ENCODE measurements around the gene EPHA3. TPM values are rescaled to one million over a fixed set of nuclear protein-coding genes. Genes with fewer than 3 reads are reported as not detected.

Gene EPHA3
- total RNA-seq, 1 donor = not detected

DNA sequence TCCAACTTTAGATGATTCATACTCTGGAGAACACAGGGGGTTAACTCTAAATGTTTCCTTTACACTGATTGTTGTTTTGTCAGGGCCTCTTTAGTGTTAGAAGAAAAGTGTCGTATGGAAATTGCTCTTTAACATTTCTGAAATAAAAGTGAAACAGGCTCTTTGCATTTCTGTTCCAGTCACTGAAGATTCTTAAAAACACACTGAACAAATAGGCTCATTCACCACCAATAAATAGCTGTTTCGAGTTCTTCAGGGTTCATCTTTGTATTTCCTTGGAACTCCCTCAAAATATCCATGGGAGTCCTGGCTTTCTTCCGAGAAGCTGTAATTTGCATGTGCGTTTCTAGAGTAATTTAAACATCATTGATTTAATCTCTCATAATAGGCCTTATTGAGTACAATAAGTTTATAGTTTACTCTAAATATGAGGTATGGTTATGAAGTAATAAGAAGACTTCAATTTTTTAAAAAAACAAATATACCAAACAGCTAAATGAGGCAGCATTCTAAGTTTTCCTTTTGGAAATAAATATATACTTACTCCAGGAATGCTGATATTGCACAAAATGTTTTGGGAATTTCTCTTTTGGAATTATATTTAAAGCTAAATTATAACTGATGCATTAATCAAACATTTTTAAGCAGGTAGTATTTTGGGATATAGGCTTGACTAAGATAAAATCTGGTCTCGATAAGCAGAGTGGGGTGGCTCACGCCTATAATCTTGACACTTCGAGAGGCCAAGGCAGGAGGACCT is 327.4 kb downstream of the EPHA3 start:
- peaks cover 5% of the 10 kb centered on the region for H3K9me3 ChIP-seq (ENCODE audit: low read depth, low read length)
- no peaks in the 10 kb centered on the region for H3K4me1 ChIP-seq (ENCODE audit: insufficient read depth, low read length)
- H3K4me3 ChIP-seq (ENCODE audit: low read length) = no peak overlapping the region
- no peaks in the 10 kb centered on the region for H3K27me3 ChIP-seq (ENCODE audit: insufficient read depth, low read length)

- no peak overlapping the region for H3K4me3 ChIP-seq (ENCODE audit: low read length)
- no peaks in the 10 kb centered on the region for H3K9me3 ChIP-seq (ENCODE audit: low read depth, low read length)
- H3K4me1 ChIP-seq (ENCODE audit: insufficient read depth, low read length) = no peaks in the 10 kb centered on the region
- H3K27me3 ChIP-seq (ENCODE audit: insufficient read depth, low read length) = no peaks in the 10 kb centered on the region
These were observed 329.4 kb downstream of the EPHA3 start for GRCh38 chr3:89436846-89437245.

GRCh38 chr3:89440386-89440785 is 333.0 kb downstream of the EPHA3 start:
- H3K9me3 ChIP-seq (ENCODE audit: low read depth, low read length) = no peaks in the 10 kb centered on the region
- no peaks in the 10 kb centered on the region for H3K4me1 ChIP-seq (ENCODE audit: insufficient read depth, low read length)
- H3K4me3 ChIP-seq (ENCODE audit: low read length) = no peak overlapping the region
- no peaks in the 10 kb centered on the region for H3K27me3 ChIP-seq (ENCODE audit: insufficient read depth, low read length)

GRCh38 chr3:89441141-89441540 is 333.7 kb downstream of the EPHA3 start:
- H3K4me3 ChIP-seq (ENCODE audit: low read length) = no peak overlapping the region
- no peaks in the 10 kb centered on the region for H3K9me3 ChIP-seq (ENCODE audit: low read depth, low read length)
- no peaks in the 10 kb centered on the region for H3K27me3 ChIP-seq (ENCODE audit: insufficient read depth, low read length)
- no peaks in the 10 kb centered on the region for H3K4me1 ChIP-seq (ENCODE audit: insufficient read depth, low read length)

DNA sequence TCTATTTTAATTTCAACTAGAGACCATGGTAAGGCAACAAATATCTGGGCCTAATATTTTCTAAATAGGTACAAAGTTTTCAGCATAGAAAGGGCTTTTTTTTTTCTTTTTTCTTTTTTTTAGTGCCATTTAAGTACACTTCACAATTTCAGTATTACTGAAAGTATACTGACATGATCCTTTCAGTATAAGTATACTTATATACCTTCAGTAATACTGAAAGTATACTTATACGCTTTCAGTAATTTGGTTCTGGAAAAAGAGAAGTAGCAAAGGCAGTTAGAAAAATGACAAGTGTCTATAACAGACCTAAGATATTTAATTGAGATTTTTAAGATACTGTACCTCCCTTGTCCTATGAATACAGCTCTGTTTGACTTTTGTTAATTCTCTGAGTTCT is 339.2 kb downstream of the EPHA3 start:
- H3K4me3 ChIP-seq (ENCODE audit: low read length) = no peak overlapping the region
- H3K9me3 ChIP-seq (ENCODE audit: low read depth, low read length) = peaks cover 8% of the 10 kb centered on the region
- H3K4me1 ChIP-seq (ENCODE audit: insufficient read depth, low read length) = no peaks in the 10 kb centered on the region
- no peaks in the 10 kb centered on the region for H3K27me3 ChIP-seq (ENCODE audit: insufficient read depth, low read length)

DNA sequence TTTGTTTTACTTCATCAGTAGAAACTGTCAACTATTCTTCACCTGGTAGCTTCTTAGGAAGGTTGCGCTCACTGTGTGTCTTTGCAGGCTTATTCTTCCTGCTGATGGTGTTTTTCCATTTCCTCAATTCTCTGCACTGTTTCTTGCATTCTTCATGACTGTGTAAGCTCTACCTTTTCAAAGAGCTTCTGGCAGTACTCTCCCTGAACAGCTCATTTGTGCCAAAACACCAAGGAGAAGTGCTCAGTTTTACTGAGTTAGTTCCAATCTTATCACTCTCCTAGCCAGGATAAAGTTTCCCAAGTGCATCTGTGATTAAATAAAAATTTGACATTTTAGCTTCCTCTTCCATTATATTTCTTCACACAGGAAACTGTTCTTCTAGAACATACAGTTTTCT is 339.8 kb downstream of the EPHA3 start:
- H3K4me3 ChIP-seq (ENCODE audit: low read length) = no peak overlapping the region
- peaks cover 8% of the 10 kb centered on the region for H3K9me3 ChIP-seq (ENCODE audit: low read depth, low read length)
- no peaks in the 10 kb centered on the region for H3K4me1 ChIP-seq (ENCODE audit: insufficient read depth, low read length)
- no peaks in the 10 kb centered on the region for H3K27me3 ChIP-seq (ENCODE audit: insufficient read depth, low read length)

DNA sequence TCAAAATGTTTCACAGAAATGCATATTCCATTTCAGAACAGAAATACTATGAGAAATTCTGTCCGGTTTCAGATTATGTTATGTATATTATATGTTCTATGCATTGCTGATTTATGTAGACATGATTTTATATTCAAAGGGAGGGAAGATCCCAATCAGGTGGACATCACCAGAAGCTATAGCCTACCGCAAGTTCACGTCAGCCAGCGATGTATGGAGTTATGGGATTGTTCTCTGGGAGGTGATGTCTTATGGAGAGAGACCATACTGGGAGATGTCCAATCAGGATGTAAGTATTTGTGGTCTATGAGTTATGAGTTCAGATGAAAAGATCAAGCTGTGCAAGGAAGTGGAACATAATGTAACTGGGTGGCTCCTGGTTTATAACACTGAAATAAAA is 341.7 kb downstream of the EPHA3 start:
- no peaks in the 10 kb centered on the region for H3K27me3 ChIP-seq (ENCODE audit: insufficient read depth, low read length)
- H3K9me3 ChIP-seq (ENCODE audit: low read depth, low read length) = peaks cover 14% of the 10 kb centered on the region
- H3K4me1 ChIP-seq (ENCODE audit: insufficient read depth, low read length) = no peaks in the 10 kb centered on the region
- no peak overlapping the region for H3K4me3 ChIP-seq (ENCODE audit: low read length)

- no peaks in the 10 kb centered on the region for H3K4me1 ChIP-seq (ENCODE audit: insufficient read depth, low read length)
- no peaks in the 10 kb centered on the region for H3K27me3 ChIP-seq (ENCODE audit: insufficient read depth, low read length)
- no peak overlapping the region for H3K4me3 ChIP-seq (ENCODE audit: low read length)
- peaks cover 14% of the 10 kb centered on the region for H3K9me3 ChIP-seq (ENCODE audit: low read depth, low read length)
These were observed 344.6 kb downstream of the EPHA3 start for GRCh38 chr3:89452066-89452465.

DNA sequence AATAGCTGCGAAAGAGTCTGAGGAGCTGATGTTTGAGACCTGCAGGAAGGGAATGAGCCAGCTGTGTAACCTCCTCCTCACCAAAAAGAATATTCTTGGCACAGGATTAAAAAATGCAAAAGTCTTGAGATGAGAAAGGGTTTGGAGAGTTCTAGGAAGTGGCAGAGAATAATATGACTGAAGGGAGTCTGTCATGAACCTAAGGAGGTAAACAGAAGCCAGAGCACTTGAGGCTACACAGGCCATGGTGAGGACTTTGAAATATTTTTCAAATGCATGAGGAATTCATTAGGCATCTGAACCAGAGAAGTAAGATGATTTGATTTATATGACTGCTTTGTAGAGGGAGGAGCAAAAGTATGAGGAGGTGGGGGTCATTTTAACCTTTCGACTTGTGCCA is 347.8 kb downstream of the EPHA3 start:
- Histone ChIP-seq H3K27me3 (ENCODE audit: insufficient read depth, low read length) (no peaks in the 10 kb centered on the region), H3K4me3 (ENCODE audit: low read length) (no peak overlapping the region), H3K4me1 (ENCODE audit: insufficient read depth, low read length) (no peaks in the 10 kb centered on the region), H3K9me3 (ENCODE audit: low read depth, low read length) (peaks cover 6% of the 10 kb centered on the region)

DNA sequence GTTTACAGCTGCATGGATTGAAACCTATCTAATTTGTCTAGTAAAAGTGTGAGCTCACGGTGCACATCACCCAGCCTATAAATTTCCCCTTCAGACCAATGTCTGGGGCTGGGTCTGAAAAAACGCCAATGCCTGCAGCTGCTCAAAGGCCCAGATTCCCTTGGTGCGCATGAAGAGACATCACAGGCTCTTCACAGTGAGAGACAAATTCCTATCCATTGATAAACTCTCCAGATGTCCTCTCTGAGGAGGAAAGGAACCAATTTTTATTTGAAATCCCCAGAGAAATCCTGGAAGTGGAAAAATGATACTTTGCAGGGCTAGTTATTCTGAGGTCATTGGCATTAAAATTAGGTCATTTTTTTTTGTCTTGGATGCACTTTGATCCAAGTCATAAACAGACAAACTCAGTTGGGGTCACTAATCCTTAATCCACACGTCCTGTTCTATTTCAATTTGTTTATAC is 360.5 kb downstream of the EPHA3 start:
- no peaks in the 10 kb centered on the region for H3K4me1 ChIP-seq (ENCODE audit: insufficient read depth, low read length)
- H3K9me3 ChIP-seq (ENCODE audit: low read depth, low read length) = no peaks in the 10 kb centered on the region
- H3K27me3 ChIP-seq (ENCODE audit: insufficient read depth, low read length) = no peaks in the 10 kb centered on the region
- H3K4me3 ChIP-seq (ENCODE audit: low read length) = no peak overlapping the region

DNA sequence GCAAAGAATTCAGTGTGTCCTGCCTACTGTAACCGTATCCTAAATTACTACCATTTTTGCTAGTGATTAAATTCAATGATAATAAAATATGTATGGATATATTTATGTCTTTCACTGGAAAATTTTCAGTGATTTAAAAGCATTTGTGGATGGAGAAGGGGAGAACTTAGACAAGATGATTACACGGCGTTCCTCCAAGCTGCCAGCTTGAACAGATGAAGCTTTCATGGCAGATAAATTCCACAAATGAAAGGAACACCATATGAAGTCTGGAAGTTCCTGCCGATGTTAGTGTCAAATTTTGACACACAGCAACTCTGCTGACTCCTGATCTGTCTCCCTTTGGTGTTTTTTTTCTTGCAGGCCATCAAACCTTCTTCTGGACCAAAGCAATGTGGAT is 364.7 kb downstream of the EPHA3 start:
- Histone ChIP-seq H3K9me3 (ENCODE audit: low read depth, low read length) (no peaks in the 10 kb centered on the region), H3K27me3 (ENCODE audit: insufficient read depth, low read length) (no peaks in the 10 kb centered on the region)

GRCh38 chr3:89474333-89475130 is 367.1 kb downstream of the EPHA3 start:
- H3K27me3 ChIP-seq (ENCODE audit: insufficient read depth, low read length) = no peaks in the 10 kb centered on the region
- H3K9me3 ChIP-seq (ENCODE audit: low read depth, low read length) = no peaks in the 10 kb centered on the region
- H3K4me3 ChIP-seq (ENCODE audit: low read length) = no peak overlapping the region
- H3K4me1 ChIP-seq (ENCODE audit: insufficient read depth, low read length) = no peaks in the 10 kb centered on the region

More for the DNA sequence above, 364.7 kb downstream of the EPHA3 start:
- Histone ChIP-seq H3K4me1 (ENCODE audit: insufficient read depth, low read length) (no peaks in the 10 kb centered on the region), H3K4me3 (ENCODE audit: low read length) (no peak overlapping the region)

GRCh38 chr3:89488800-89489580 is 381.6 kb downstream of the EPHA3 start:
- H3K9me3 ChIP-seq (ENCODE audit: low read depth, low read length) = no peaks in the 10 kb centered on the region
- H3K4me1 ChIP-seq (ENCODE audit: insufficient read depth, low read length) = no peaks in the 10 kb centered on the region
- H3K4me3 ChIP-seq (ENCODE audit: low read length) = no peak overlapping the region
- H3K27me3 ChIP-seq (ENCODE audit: insufficient read depth, low read length) = no peaks in the 10 kb centered on the region

DNA sequence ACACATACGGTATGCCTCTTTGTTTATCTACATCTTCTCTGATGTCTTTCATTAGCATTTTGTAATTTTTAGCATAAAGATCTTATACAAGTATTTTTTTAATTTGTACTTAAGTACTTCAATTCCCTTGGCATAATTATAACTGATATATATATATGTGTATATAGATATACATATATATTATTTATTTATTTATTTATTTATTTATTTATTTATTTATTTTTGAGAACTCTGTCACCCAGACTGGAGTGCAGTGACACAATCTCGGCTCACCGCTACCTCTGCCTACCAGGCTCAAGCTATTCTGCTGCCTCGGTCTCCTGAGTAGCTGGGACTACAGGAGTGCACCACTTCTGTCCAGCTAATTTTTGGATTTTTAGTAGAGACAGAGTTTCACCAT is 382.7 kb downstream of the EPHA3 start:
- Histone ChIP-seq H3K9me3 (ENCODE audit: low read depth, low read length) (no peaks in the 10 kb centered on the region), H3K4me3 (ENCODE audit: low read length) (no peak overlapping the region)

GRCh38 chr3:89494734-89495133 is 387.3 kb downstream of the EPHA3 start:
- Histone ChIP-seq H3K4me1 (ENCODE audit: insufficient read depth, low read length) (no peaks in the 10 kb centered on the region), H3K4me3 (ENCODE audit: low read length) (no peak overlapping the region), H3K9me3 (ENCODE audit: low read depth, low read length) (no peaks in the 10 kb centered on the region), H3K27me3 (ENCODE audit: insufficient read depth, low read length) (no peaks in the 10 kb centered on the region)

More for the DNA sequence above, 382.7 kb downstream of the EPHA3 start:
- no peaks in the 10 kb centered on the region for H3K4me1 ChIP-seq (ENCODE audit: insufficient read depth, low read length)
- no peaks in the 10 kb centered on the region for H3K27me3 ChIP-seq (ENCODE audit: insufficient read depth, low read length)
